ENCODE measurements around the gene PARP12.

Gene PARP12

GRCh38 chr7:140009735-140010134 is 53.0 kb downstream of the PARP12 start:
- no peak for DNase-seq

DNA sequence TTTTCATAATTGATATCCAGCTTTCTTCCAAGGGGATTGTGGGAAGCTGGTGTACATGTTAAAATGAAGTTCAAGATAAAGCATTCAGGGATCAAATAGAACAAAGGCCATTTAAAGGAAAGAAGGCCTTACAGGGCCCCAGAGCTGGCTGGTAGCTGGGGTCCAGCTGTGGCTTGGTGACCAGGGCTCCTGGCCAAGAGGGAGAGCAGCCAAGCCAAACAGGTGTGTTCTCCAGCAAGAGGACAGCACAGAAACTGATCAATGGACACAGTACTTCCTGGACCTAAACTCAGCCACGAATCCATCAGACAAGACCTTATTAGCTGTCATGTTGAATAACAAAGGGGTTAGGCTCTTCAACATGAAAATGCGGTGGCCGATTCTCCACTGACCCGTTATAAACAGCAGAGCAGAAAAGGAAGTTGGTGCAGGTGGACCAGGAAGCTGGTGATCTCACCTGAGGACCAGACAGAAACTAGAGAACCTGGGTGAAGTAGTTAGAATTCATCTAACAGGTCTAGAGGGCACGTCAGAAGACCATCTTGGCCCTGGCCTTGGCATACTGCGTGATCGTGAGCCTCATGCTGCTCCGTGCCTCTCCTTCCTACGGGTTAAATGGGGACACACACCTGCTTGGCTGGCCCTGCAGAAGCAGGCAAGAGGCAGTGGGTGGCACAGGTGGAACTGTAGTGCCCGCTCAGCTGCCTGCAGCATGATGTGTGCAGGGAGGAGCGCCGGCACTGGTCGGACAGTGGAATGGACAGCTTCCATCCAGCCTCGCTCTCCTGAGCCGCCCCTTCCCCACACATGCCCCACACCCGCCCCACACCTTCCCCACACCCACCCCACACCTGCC is 53.8 kb downstream of the PARP12 start:
- no peak for DNase-seq

DNA sequence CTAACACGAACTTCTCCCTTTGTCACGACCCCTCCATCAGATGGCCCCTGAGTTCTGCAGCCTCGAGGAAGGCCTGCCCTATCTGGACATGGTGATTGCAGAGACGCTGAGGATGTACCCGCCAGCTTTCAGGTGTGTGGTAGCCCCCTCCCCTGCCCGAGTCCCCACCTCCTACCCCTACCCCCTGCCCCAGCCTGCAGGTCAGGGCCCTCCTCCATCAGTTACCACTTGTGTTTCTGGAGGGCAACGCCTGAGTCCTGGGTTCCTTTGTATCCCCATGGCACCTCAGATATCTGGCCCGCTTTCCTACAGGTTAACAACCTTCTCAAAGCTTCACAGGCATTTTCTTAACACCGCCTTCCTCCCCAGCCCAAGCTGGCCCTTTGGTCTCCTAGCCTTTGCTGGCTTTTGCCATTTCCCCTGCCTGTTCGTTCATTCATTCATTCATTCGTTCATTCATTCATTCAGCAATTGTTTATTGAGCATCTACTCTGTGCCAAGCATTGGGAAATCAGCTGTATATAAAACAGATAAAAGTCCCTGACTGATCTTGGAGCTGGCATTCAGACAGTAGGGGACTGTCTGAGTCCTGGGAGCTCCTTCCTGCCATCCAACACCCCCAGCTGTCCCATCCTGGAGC is 55.6 kb downstream of the PARP12 start:
- no peak for DNase-seq

DNA sequence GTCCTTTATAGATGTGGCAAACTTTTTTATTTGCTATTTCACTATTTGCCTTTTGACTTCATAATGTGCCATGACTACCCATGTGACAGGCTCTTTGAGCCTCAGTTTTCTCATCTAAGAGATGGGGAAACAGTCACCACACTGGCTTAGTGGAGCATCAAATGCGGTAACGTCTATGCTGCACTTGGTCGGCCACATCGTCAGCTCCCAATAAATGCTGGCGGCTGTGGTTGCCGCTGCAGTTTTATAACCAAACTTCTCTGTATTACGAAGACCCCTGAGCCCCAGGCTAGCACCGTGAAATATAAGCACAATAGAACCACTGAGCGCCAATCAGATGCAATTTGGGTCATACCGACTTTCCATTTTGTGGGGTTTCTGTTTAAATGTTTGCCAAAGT is 56.2 kb downstream of the PARP12 start:
- DNase-seq: no peak

DNA sequence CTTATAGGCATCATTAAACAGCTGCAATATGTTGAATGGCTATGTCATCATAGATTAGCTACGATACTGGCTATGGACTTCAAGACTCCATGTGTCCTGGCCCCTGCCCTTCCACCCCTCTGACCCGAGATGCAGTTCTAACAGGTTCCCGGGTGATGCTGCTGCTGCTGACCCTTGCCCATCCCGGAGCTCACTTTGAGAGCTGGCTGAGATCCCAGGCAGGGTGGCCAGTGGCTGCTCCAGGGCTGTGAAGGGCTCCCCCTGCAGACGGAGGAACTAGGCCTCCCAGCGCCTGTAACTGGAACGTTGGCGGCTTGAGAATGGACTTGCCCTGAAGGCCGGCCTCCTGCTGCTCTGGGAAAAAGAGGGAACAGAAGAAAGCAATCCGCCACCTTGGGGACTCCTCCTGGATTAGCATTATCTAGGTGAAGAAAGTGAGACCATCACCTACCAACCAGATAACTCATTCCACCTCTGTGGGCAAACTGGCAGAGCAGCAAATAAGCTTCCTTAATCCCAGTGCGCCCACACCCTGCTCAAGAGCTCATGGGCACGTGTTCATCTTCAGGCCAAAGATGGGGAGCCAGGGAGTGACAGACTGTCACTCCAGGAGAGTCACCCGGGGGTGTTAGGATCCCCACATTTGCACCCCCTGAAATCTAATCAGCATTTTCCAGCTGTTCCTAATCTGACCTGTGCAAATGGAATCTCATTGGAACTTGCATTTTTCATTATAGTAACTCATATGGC is 56.8 kb downstream of the PARP12 start:
- no peak for DNase-seq

GRCh38 chr7:140005341-140005740 is 57.4 kb downstream of the PARP12 start:
- no peak for DNase-seq

GRCh38 chr7:140004672-140005071 is 58.1 kb downstream of the PARP12 start:
- DNase-seq: no peak

- peak; percentile 32 to 52 for DNase-seq
Observed at GRCh38 chr7:140003913-140004382, 58.8 kb downstream of the PARP12 start.

GRCh38 chr7:140000666-140001268 is 62.0 kb downstream of the PARP12 start:
- no peak for DNase-seq

- DNase-seq: no peak
Observed at GRCh38 chr7:139999516-139999915, 63.2 kb downstream of the PARP12 start.

GRCh38 chr7:139998572-139998971 is 64.2 kb downstream of the PARP12 start:
- no peak for DNase-seq

DNA sequence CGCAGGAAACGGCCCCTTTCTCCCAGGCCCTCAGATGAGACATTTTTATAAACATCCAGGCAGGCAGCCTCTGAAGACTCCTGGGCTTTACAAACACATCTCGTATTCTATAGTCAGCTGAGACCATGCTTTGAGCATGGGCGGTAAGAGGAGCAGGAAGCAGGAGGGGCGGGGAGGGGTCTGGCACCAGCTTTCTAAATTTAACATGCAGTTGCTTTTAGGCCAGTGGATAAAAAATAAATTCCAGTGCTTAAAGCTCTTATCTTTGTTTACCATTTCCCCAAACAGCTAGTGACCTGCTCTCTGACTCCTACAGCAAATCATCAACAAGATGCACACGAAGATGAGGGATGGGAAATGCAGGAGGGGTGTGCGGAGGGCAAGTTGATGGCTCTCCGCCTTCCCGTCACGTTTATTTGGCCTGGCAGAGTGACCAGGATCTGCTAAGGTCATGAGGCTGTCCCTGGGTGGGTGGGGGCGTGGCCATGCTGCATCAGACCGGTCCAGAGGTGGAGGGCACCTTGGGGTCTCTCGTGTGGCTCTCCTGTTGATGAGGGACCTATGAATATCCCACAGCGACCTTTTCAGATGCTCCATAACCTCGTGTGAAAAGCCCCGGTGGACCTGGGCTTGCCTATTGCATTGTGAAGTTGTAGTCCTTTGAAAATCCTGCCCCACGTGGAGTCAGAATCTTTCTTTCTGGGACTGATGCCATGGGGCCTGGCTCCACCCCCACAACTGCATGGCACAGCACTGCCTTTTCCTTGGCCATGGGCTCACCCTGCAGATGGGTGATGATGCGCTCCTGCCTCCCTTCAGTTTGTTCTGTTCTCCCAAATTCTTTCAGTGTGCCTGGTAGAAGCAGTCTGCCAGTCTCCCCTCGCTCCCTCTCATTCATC is 67.5 kb downstream of the PARP12 start:
- DNase-seq: no peak

- DNase-seq: no peak
Observed at GRCh38 chr7:139994356-139994755, 68.4 kb downstream of the PARP12 start.

- no peak for DNase-seq
Observed at GRCh38 chr7:139993592-139993991, 69.2 kb downstream of the PARP12 start.

- DNase-seq: no peak
Observed at GRCh38 chr7:139993169-139993568, 69.6 kb downstream of the PARP12 start.

DNA sequence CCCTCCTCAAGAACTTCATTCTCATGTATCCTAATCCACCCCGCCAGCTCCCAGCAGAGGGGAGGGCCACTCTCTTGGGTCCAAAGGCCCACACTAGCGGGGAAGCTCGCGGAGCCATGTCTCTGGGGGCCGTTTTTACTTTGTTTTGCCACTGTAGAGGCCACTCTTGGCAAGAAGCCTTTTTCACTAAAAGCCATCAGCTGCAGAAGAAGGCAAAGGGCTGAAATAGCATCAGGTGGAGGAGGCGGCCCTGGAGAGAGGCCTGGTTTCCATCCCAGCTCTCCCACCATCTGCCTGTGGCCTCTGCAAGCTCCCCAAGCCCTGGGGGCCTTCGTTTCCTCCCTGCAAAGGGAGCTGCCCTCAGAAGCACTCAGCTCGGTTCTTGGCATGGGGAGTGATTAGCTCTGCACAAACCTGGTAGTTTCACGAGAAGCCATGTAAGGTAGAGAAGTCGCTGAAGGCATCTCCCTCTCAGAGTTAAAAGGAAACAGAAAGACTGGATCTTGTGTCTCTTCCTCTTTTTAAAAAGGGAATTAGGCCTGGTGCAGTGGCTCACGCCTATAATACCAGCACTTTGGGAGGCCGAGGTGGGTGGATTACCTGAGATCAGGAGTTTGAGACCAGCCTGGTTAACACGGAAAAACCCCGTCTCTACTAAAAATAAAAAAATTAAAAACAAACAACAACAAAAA is 70.3 kb downstream of the PARP12 start:
- no peak for DNase-seq

- no peak for DNase-seq
Observed at GRCh38 chr7:139991911-139992310, 70.8 kb downstream of the PARP12 start.

GRCh38 chr7:139991269-139991666 is 71.5 kb downstream of the PARP12 start:
- DNase-seq: no peak

- DNase-seq: no peak
Observed at GRCh38 chr7:139990571-139991268, 72.0 kb downstream of the PARP12 start.

DNA sequence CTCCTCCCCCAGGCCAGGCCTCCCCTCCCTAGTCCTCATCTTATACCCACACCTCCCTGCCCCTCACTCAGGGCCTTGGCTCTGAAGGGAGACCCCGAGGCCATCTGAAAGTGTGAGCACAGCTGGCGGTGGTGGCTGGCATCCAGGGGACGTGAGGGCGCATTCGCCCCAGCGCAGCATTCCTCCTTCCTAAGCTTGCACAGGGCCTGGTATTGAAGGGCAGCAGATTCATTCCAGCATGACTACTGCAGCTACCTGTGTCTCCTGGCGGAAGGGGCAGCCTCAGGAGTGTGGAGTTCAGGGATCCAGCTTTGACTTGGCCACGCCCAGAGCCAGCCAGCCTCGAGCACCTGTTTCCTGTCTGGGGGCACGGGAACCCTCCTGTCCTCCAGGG is 72.6 kb downstream of the PARP12 start:
- DNase-seq: no peak
